ENCODE data around the gene TMEM120A. TPM values are rescaled to one million over a fixed set of nuclear protein-coding genes. Genes with fewer than 3 reads are reported as not detected.

Gene TMEM120A
- polyA plus RNA-seq, 1 donor (not counting 4 experiments of a cell fraction or from before 2014, with no cell fraction given): 47.0 TPM

GRCh38 chr7:75963381-75963995, 30.9 kb downstream of the TMEM120A start:
- H2AFZ ChIP-seq (ENCODE audit: control insufficient read depth, low read length): no peak overlapping the region
- TF ChIP-seq CTCF (optimal IDR thresholded peaks at IDR 0.05 in 1 of 3, IDR thresholded peaks at IDR 0.05 in 1 of 3, conservative IDR thresholded peaks at IDR 0.05 in 1 of 3; ENCODE audit: extremely low read depth in 1 of 3, insufficient read depth in 2 of 3, low read length in 3 of 3) (no peak), EZH2 (IDR thresholded peaks at IDR 0.05; ENCODE audit: low read length) (no peak)
- dilution Hi-C loops (cut with MboI; ENCODE audit: extremely low pct_ligation_motif_present, low sequenced_read_pairs): no loop called here
- no peaks in the 10 kb centered on the region for H3K27me3 ChIP-seq (ENCODE audit: control insufficient read depth, extremely low read depth, insufficient read depth, low read length)
- H3K9me1 ChIP-seq (ENCODE audit: control insufficient read depth, extremely low read depth, insufficient read depth, low read length): no peaks in the 10 kb centered on the region
- no peak for FAIRE-seq
- peaks cover 3 to 11% of the 10 kb centered on the region in 2 experiments for H3K36me3 ChIP-seq (ENCODE audit: control insufficient read depth in 2 of 2, extremely low read depth in 1 of 2, insufficient read depth in 2 of 2, low read length in 2 of 2)
- no peak for DNase-seq (ENCODE audit: low read depth, low spot score)
- H3K4me1 ChIP-seq (ENCODE audit: control insufficient read depth, extremely low read depth, insufficient read depth, low read length): no peaks in the 10 kb centered on the region
- no peaks in the 10 kb centered on the region for H4K20me1 ChIP-seq (ENCODE audit: control insufficient read depth, extremely low read depth, insufficient read depth, low read length)
- H3K9me3 ChIP-seq (ENCODE audit: control insufficient read depth, low read depth, low read length): no peaks in the 10 kb centered on the region
- no peak overlapping the region for H3K9ac ChIP-seq (ENCODE audit: control insufficient read depth, extremely low read depth, insufficient read depth, low read length)
- H3K4me3 ChIP-seq (ENCODE audit: control insufficient read depth in 2 of 3, extremely low read depth in 1 of 3, insufficient read depth in 2 of 3, low read depth in 1 of 3, low read length in 3 of 3): no peak overlapping the region
- H3K4me2 ChIP-seq (ENCODE audit: control insufficient read depth, extremely low read depth, insufficient read depth, low read depth, low read length): no peak overlapping the region
- no peak overlapping the region for H3K27ac ChIP-seq (ENCODE audit: control insufficient read depth, insufficient read depth, low read length)
- H3K79me2 ChIP-seq (ENCODE audit: control insufficient read depth, insufficient read depth, low read length): no peaks in the 10 kb centered on the region

GRCh38 chr7:75962607-75963380, 31.6 kb downstream of the TMEM120A start:
- DNase-seq (ENCODE audit: low read depth, low spot score) (no peak), FAIRE-seq (no peak)
- Histone ChIP-seq H3K27ac (ENCODE audit: control insufficient read depth, insufficient read depth, low read length) (no peak overlapping the region), H3K4me3 (ENCODE audit: control insufficient read depth in 2 of 3, extremely low read depth in 1 of 3, insufficient read depth in 2 of 3, low read depth in 1 of 3, low read length in 3 of 3) (no peak overlapping the region), H4K20me1 (ENCODE audit: control insufficient read depth, extremely low read depth, insufficient read depth, low read length) (no peaks in the 10 kb centered on the region), H3K4me2 (ENCODE audit: control insufficient read depth, extremely low read depth, insufficient read depth, low read depth, low read length) (no peak overlapping the region), H3K9ac (ENCODE audit: control insufficient read depth, extremely low read depth, insufficient read depth, low read length) (no peak overlapping the region), H3K79me2 (ENCODE audit: control insufficient read depth, insufficient read depth, low read length) (no peaks in the 10 kb centered on the region), H3K9me3 (ENCODE audit: control insufficient read depth, low read depth, low read length) (no peaks in the 10 kb centered on the region), H3K9me1 (ENCODE audit: control insufficient read depth, extremely low read depth, insufficient read depth, low read length) (no peaks in the 10 kb centered on the region), H3K4me1 (ENCODE audit: control insufficient read depth, extremely low read depth, insufficient read depth, low read length) (no peaks in the 10 kb centered on the region), H3K27me3 (ENCODE audit: control insufficient read depth, extremely low read depth, insufficient read depth, low read length) (no peaks in the 10 kb centered on the region), H2AFZ (ENCODE audit: control insufficient read depth, low read length) (no peak overlapping the region), H3K36me3 (ENCODE audit: control insufficient read depth in 2 of 2, extremely low read depth in 1 of 2, insufficient read depth in 2 of 2, low read length in 2 of 2) (peaks cover 0 to 10% of the 10 kb centered on the region in 2 experiments)
- dilution Hi-C loops (cut with MboI; ENCODE audit: extremely low pct_ligation_motif_present, low sequenced_read_pairs): no loop called here
- TF ChIP-seq CTCF (optimal IDR thresholded peaks at IDR 0.05 in 1 of 3, IDR thresholded peaks at IDR 0.05 in 1 of 3, conservative IDR thresholded peaks at IDR 0.05 in 1 of 3; ENCODE audit: extremely low read depth in 1 of 3, insufficient read depth in 2 of 3, low read length in 3 of 3): no peak
- TF ChIP-seq EZH2 (IDR thresholded peaks at IDR 0.05; ENCODE audit: low read length): no peak

Data from keratinocyte (primary cell).